ENCODE data around the gene TTC27. TPM values are rescaled to one million over a fixed set of nuclear protein-coding genes. Genes with fewer than 3 reads are reported as not detected.

Gene TTC27
- total and polyA plus RNA-seq, 2 of the 13 experiments (the other 11 are each of a cell fraction or from before 2014, with no cell fraction given), result 26.7 to 44.7 TPM

- in situ Hi-C loops (cut with HindIII; ENCODE audit: extremely low pct_ligation_motif_present, low pct_unique_long_range_greater_than_20kb), result no loop called here
- ChIA-PET POLR2A (no interaction called here), CTCF (ENCODE audit: low intra/inter-chr PET ratio, low total read pairs) (no interaction called here)
- no peak overlapping the region for H3K4me3 ChIP-seq (replicated peaks in 1 of 3; ENCODE audit: insufficient read depth in 1 of 3, low read depth in 2 of 3, low read length in 3 of 3)
- no peak for FAIRE-seq
- peaks cover 0 to 15% of the 10 kb centered on the region in 2 experiments; a peak in 2 of 5 replicates for H3K36me3 ChIP-seq (replicated peaks in 1 of 2; ENCODE audit: control insufficient read depth in 1 of 2, insufficient read depth in 2 of 2, low read length in 2 of 2)
- no peak for DNase-seq (ENCODE audit: low spot score)
- peak overlapping the region; percentile 12 for H3K27ac ChIP-seq (ENCODE audit: extremely low read length, insufficient read depth, low read length)
- H3K79me2 ChIP-seq (ENCODE audit: insufficient read depth, low read length), result peaks cover 2% of the 10 kb centered on the region
- ATAC-seq, result no peak
- no peak overlapping the region for H3K4me2 ChIP-seq (ENCODE audit: low read depth, low read length)
- no peak overlapping the region for H3K9ac ChIP-seq (ENCODE audit: insufficient read depth, low read depth, low read length)
- no peak overlapping the region for H2AFZ ChIP-seq (ENCODE audit: low read length)
- TF ChIP-seq CEBPB (IDR thresholded peaks at IDR 0.05; ENCODE audit: borderline replicate concordance, low read depth, low read length), result peak; percentile 87
- peak; percentile 65 for TF ChIP-seq RBM22 (optimal IDR thresholded peaks at IDR 0.05; ENCODE audit: low read length)
- no peak for TF ChIP-seq SIN3A (IDR thresholded peaks at IDR 0.05; ENCODE audit: borderline replicate concordance, low read depth, low read length)
- TF ChIP-seq ZBTB2 (CRISPR knock-in tag; IDR thresholded peaks at IDR 0.05; ENCODE audit: low read depth), result no peak
- TF ChIP-seq ZNF607 (CRISPR knock-in tag; IDR thresholded peaks at IDR 0.05; ENCODE audit: borderline replicate concordance), result no peak
- no peak for TF ChIP-seq GTF3A (CRISPR knock-in tag; conservative IDR thresholded peaks at IDR 0.05)
- no TSS peak for BruUV-seq (replicated peaks)
- H3K27me3 ChIP-seq (ENCODE audit: control insufficient read depth in 1 of 2, insufficient read depth in 2 of 2, low read length in 2 of 2), result peaks cover 0 to 3% of the 10 kb centered on the region in 2 experiments; a peak in 1 of 5 replicates
- intact Hi-C loops (cut with micrococcal nuclease; ENCODE audit: unreplicated experiment), result no loop called here
- no peaks in the 10 kb centered on the region for H4K20me1 ChIP-seq (ENCODE audit: insufficient read depth, low read length)
- WGBS (ENCODE audit: low lambda C conversion rate), result 89% methylated on average over 6 of the region's 6 CpGs
- H3K4me1 ChIP-seq (ENCODE audit: insufficient read depth, low read length), result peaks cover 19% of the 10 kb centered on the region
- no peaks in the 10 kb centered on the region for H3K9me3 ChIP-seq (ENCODE audit: low read length)
Measured at GRCh38 chr2:32623311-32623706, 4.5 kb upstream of the TTC27 start.

DNA sequence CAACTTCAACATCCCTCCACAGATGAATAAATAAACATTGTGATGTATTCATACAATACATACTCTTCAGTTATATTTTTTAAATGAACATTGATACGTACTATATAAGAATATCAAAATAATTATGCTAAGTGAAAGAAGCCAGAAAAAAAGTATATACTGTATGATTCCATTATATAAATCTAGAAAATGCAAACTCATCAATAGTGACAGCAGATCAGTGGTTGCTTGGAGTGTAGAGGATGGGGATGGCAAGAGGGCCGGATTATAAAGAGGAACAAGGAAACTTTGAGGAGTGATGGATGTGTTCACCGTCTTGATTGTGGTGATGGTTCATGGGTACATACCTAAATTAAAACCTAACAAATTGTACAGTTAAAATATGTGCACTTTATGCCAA, 3.0 kb upstream of the TTC27 start:
- intact Hi-C loops (cut with micrococcal nuclease; ENCODE audit: unreplicated experiment) (no loop called here), in situ Hi-C loops (cut with HindIII; ENCODE audit: extremely low pct_ligation_motif_present, low pct_unique_long_range_greater_than_20kb) (no loop called here)
- Histone ChIP-seq H3K79me2 (ENCODE audit: insufficient read depth, low read length) (peaks cover 7% of the 10 kb centered on the region), H3K27me3 (ENCODE audit: control insufficient read depth in 1 of 2, insufficient read depth in 2 of 2, low read length in 2 of 2) (peaks cover 0 to 4% of the 10 kb centered on the region in 2 experiments; a peak in 1 of 5 replicates), H3K9ac (ENCODE audit: insufficient read depth, low read depth, low read length) (no peak overlapping the region), H3K4me1 (ENCODE audit: insufficient read depth, low read length) (peaks cover 32% of the 10 kb centered on the region), H3K36me3 (replicated peaks in 1 of 2; ENCODE audit: control insufficient read depth in 1 of 2, insufficient read depth in 2 of 2, low read length in 2 of 2) (peaks cover 0 to 7% of the 10 kb centered on the region in 2 experiments; a peak in 2 of 5 replicates), H4K20me1 (ENCODE audit: insufficient read depth, low read length) (no peaks in the 10 kb centered on the region), H2AFZ (ENCODE audit: low read length) (no peak overlapping the region), H3K9me3 (ENCODE audit: low read length) (no peaks in the 10 kb centered on the region), H3K4me3 (replicated peaks in 1 of 3; ENCODE audit: insufficient read depth in 1 of 3, low read depth in 2 of 3, low read length in 3 of 3) (no peak overlapping the region), H3K27ac (ENCODE audit: extremely low read length, insufficient read depth, low read length) (no peak overlapping the region), H3K4me2 (ENCODE audit: low read depth, low read length) (no peak overlapping the region)
- no peak for DNase-seq (ENCODE audit: low spot score)
- 90% methylated on average over 3 of the region's 3 CpGs for WGBS (ENCODE audit: low lambda C conversion rate)
- FAIRE-seq, result no peak
- no peak for ATAC-seq
- no TSS peak for BruUV-seq (replicated peaks)
- CTCF ChIA-PET (ENCODE audit: low intra/inter-chr PET ratio, low total read pairs), result no interaction called here
- POLR2A ChIA-PET, result no interaction called here
- TF ChIP-seq SRSF1 (optimal IDR thresholded peaks at IDR 0.05; ENCODE audit: low read depth, low read length) (no peak), MAFK (conservative IDR thresholded peaks at IDR 0.05 in 1 of 2, IDR thresholded peaks at IDR 0.05 in 1 of 2; ENCODE audit: low read length in 2 of 2) (peak; percentile 81 to 89), BRD4 (CRISPR knock-in tag; IDR thresholded peaks at IDR 0.05) (no peak), MAF1 (CRISPR knock-in tag; IDR thresholded peaks at IDR 0.05; ENCODE audit: borderline replicate concordance) (no peak), ZNF329 (CRISPR knock-in tag; IDR thresholded peaks at IDR 0.05; ENCODE audit: low read depth) (no peak), ZNF441 (CRISPR knock-in tag; IDR thresholded peaks at IDR 0.05; ENCODE audit: borderline replicate concordance) (no peak), ATAD3A (CRISPR knock-in tag; IDR thresholded peaks at IDR 0.05) (no peak), JDP2 (CRISPR knock-in tag; IDR thresholded peaks at IDR 0.05; ENCODE audit: borderline replicate concordance) (no peak), CEBPB (IDR thresholded peaks at IDR 0.05; ENCODE audit: borderline replicate concordance, low read depth, low read length) (no peak)
- TF ChIP-seq, protein P1, sequence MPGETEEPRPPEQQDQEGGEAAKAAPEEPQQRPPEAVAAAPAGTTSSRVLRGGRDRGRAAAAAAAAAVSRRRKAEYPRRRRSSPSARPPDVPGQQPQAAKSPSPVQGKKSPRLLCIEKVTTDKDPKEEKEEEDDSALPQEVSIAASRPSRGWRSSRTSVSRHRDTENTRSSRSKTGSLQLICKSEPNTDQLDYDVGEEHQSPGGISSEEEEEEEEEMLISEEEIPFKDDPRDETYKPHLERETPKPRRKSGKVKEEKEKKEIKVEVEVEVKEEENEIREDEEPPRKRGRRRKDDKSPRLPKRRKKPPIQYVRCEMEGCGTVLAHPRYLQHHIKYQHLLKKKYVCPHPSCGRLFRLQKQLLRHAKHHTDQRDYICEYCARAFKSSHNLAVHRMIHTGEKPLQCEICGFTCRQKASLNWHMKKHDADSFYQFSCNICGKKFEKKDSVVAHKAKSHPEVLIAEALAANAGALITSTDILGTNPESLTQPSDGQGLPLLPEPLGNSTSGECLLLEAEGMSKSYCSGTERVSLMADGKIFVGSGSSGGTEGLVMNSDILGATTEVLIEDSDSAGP (CRISPR knock-in tag; IDR thresholded peaks at IDR 0.05; ENCODE audit: borderline replicate concordance), result no peak
- TF ChIP-seq, protein P2, sequence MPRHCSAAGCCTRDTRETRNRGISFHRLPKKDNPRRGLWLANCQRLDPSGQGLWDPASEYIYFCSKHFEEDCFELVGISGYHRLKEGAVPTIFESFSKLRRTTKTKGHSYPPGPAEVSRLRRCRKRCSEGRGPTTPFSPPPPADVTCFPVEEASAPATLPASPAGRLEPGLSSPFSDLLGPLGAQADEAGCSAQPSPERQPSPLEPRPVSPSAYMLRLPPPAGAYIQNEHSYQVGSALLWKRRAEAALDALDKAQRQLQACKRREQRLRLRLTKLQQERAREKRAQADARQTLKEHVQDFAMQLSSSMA (CRISPR knock-in tag; IDR thresholded peaks at IDR 0.05), result no peak

Data from HepG2 (cell line).